ENCODE data around the gene CREB5.

CREB5 gene

DNA sequence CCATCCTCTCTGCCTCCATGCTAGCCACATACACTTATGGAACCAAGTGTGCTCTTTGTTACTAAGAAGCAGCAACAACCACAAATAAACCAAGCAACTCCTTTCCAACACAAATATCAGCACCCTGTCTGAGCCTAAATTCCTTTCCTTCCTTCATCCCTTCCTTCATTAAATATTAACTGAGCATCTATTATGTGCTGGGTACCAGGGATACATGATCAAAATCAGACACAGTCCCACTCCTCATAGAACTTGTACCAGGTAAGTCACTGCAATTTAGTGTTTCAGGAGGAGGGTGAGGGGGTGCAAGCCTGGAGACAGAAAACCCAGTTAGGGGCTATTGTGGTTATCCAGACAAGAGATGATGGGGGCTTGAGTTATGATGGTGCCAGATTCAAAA lies 10.8 kb downstream of the CREB5 start:
- H3K4me1 ChIP-seq (ENCODE audit: control insufficient read depth, insufficient read depth, low read length), result no peaks in the 10 kb centered on the region
- H3K36me3 ChIP-seq (ENCODE audit: control insufficient read depth, insufficient read depth, low read length), result no peaks in the 10 kb centered on the region
- H3K4me3 ChIP-seq (ENCODE audit: low read depth, low read length), result no peak overlapping the region
- no peaks in the 10 kb centered on the region for H3K9me3 ChIP-seq (ENCODE audit: control insufficient read depth, insufficient read depth, low read length)
- H3K9ac ChIP-seq (ENCODE audit: low read depth, low read length), result no peak overlapping the region
- H3K27me3 ChIP-seq (ENCODE audit: control insufficient read depth, insufficient read depth, low read length), result no peaks in the 10 kb centered on the region

DNA sequence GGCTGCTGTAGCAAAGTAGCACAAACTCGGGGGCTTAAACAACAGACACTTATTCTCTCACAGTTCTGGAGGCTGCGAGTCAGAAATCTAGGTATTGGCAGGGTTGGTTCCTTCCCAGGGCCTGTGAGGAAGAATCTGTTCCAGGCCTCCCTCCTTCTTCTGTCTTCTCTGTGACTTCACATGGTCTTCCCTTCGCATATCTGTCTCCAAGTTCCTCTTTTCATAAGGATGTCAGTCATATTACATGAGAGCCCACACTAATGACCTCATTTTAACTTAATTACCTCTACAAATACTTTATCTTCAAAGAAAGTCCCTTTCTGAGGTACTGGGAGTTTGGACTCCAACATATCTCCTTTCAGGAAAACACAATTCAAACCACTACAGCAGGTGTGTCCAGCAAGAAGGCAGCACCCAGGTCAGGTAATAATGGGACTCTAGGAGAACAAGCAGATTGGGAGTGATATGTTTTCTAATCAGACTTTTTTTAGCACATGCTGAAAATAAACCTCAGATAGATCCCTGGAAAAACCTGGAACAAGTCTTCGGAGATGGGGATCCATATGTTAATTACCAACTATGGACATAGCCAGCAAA lies 11.7 kb downstream of the CREB5 start:
- no peaks in the 10 kb centered on the region for H3K27me3 ChIP-seq (ENCODE audit: control insufficient read depth, insufficient read depth, low read length)
- no peak overlapping the region for H3K9ac ChIP-seq (ENCODE audit: low read depth, low read length)

GRCh38 chr7:28425496-28425895 lies 13.2 kb downstream of the CREB5 start:
- no peak overlapping the region for H3K9ac ChIP-seq (ENCODE audit: low read depth, low read length)
- H3K4me1 ChIP-seq (ENCODE audit: control insufficient read depth, insufficient read depth, low read length), result no peaks in the 10 kb centered on the region
- no peaks in the 10 kb centered on the region for H3K36me3 ChIP-seq (ENCODE audit: control insufficient read depth, insufficient read depth, low read length)
- no peak overlapping the region for H3K4me3 ChIP-seq (ENCODE audit: low read depth, low read length)
- no peaks in the 10 kb centered on the region for H3K9me3 ChIP-seq (ENCODE audit: control insufficient read depth, insufficient read depth, low read length)
- H3K27me3 ChIP-seq (ENCODE audit: control insufficient read depth, insufficient read depth, low read length), result no peaks in the 10 kb centered on the region

More for the DNA sequence above, 11.7 kb downstream of the CREB5 start:
- Histone ChIP-seq H3K9me3 (ENCODE audit: control insufficient read depth, insufficient read depth, low read length) (no peaks in the 10 kb centered on the region), H3K36me3 (ENCODE audit: control insufficient read depth, insufficient read depth, low read length) (no peaks in the 10 kb centered on the region), H3K4me3 (ENCODE audit: low read depth, low read length) (no peak overlapping the region), H3K4me1 (ENCODE audit: control insufficient read depth, insufficient read depth, low read length) (no peaks in the 10 kb centered on the region)

- H3K4me1 ChIP-seq (ENCODE audit: control insufficient read depth, insufficient read depth, low read length), result no peaks in the 10 kb centered on the region
- H3K4me3 ChIP-seq (ENCODE audit: low read depth, low read length), result no peak overlapping the region
- no peak overlapping the region for H3K9ac ChIP-seq (ENCODE audit: low read depth, low read length)
- H3K36me3 ChIP-seq (ENCODE audit: control insufficient read depth, insufficient read depth, low read length), result no peaks in the 10 kb centered on the region
- no peaks in the 10 kb centered on the region for H3K9me3 ChIP-seq (ENCODE audit: control insufficient read depth, insufficient read depth, low read length)
- no peaks in the 10 kb centered on the region for H3K27me3 ChIP-seq (ENCODE audit: control insufficient read depth, insufficient read depth, low read length)
Observed at GRCh38 chr7:28427236-28427635, 14.9 kb downstream of the CREB5 start.

DNA sequence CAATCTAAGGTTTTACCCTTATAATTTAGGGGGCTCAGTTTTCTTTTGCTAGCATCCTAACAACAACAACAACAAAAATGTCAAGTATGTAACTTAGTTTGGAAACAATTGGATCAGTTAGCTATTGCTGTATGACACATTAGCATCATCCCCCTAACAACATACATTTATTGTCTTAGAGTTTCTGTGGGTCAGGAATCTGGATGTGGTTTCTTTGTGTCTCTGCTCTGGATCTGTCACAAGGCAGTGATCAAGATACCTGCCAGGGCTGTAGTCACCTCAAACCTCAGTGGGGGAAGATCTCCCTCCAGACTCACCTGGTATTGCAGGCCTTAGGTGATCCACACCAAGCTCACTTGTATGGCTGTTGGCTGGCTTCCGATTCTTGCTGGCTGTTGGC lies 18.3 kb downstream of the CREB5 start:
- Histone ChIP-seq H3K27me3 (ENCODE audit: control insufficient read depth, insufficient read depth, low read length) (no peaks in the 10 kb centered on the region), H3K9me3 (ENCODE audit: control insufficient read depth, insufficient read depth, low read length) (no peaks in the 10 kb centered on the region), H3K9ac (ENCODE audit: low read depth, low read length) (no peak overlapping the region), H3K36me3 (ENCODE audit: control insufficient read depth, insufficient read depth, low read length) (no peaks in the 10 kb centered on the region), H3K4me1 (ENCODE audit: control insufficient read depth, insufficient read depth, low read length) (peaks cover 8% of the 10 kb centered on the region), H3K4me3 (ENCODE audit: low read depth, low read length) (no peak overlapping the region)

- H3K9me3 ChIP-seq (ENCODE audit: control insufficient read depth, insufficient read depth, low read length), result no peaks in the 10 kb centered on the region
- no peak overlapping the region for H3K4me3 ChIP-seq (ENCODE audit: low read depth, low read length)
- no peak overlapping the region for H3K9ac ChIP-seq (ENCODE audit: low read depth, low read length)
- no peaks in the 10 kb centered on the region for H3K36me3 ChIP-seq (ENCODE audit: control insufficient read depth, insufficient read depth, low read length)
- no peaks in the 10 kb centered on the region for H3K27me3 ChIP-seq (ENCODE audit: control insufficient read depth, insufficient read depth, low read length)
- peaks cover 8% of the 10 kb centered on the region for H3K4me1 ChIP-seq (ENCODE audit: control insufficient read depth, insufficient read depth, low read length)
Observed at GRCh38 chr7:28432105-28432504, 19.8 kb downstream of the CREB5 start.

- Histone ChIP-seq H3K4me3 (ENCODE audit: low read depth, low read length) (no peak overlapping the region), H3K27me3 (ENCODE audit: control insufficient read depth, insufficient read depth, low read length) (no peaks in the 10 kb centered on the region), H3K9ac (ENCODE audit: low read depth, low read length) (no peak overlapping the region), H3K36me3 (ENCODE audit: control insufficient read depth, insufficient read depth, low read length) (no peaks in the 10 kb centered on the region), H3K4me1 (ENCODE audit: control insufficient read depth, insufficient read depth, low read length) (peaks cover 11% of the 10 kb centered on the region), H3K9me3 (ENCODE audit: control insufficient read depth, insufficient read depth, low read length) (no peaks in the 10 kb centered on the region)
Observed at GRCh38 chr7:28433039-28433438, 20.7 kb downstream of the CREB5 start.

DNA sequence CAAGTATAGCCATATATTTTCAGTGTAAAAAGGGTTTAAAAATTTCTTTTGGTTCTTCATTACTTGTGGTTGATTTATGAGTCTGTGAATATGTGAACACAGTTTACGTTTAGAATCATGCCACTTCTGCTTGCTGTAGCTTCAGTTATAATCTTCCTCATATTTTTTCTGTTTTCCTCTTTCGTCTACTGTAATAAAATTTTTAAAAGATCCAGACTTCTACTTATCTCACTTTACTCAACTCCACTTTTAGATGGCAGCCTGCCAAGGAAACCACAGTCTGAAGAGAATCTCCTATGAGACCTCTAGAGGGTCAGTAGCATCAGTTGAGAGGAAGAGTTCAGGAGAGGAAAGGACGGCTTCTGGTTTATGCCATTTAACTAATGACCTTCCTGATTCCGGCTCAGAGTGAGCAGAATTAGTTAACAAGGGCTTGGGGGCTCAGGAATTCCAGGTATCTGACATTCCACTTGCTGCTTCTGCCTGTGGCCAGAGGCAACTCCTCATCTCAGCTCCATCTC lies 21.4 kb downstream of the CREB5 start:
- Histone ChIP-seq H3K4me1 (ENCODE audit: control insufficient read depth, insufficient read depth, low read length) (peaks cover 11% of the 10 kb centered on the region), H3K27me3 (ENCODE audit: control insufficient read depth, insufficient read depth, low read length) (no peaks in the 10 kb centered on the region), H3K4me3 (ENCODE audit: low read depth, low read length) (no peak overlapping the region), H3K9me3 (ENCODE audit: control insufficient read depth, insufficient read depth, low read length) (no peaks in the 10 kb centered on the region), H3K36me3 (ENCODE audit: control insufficient read depth, insufficient read depth, low read length) (no peaks in the 10 kb centered on the region), H3K9ac (ENCODE audit: low read depth, low read length) (no peak overlapping the region)

- Histone ChIP-seq H3K4me3 (ENCODE audit: low read depth, low read length) (no peak overlapping the region), H3K4me1 (ENCODE audit: control insufficient read depth, insufficient read depth, low read length) (peaks cover 11% of the 10 kb centered on the region), H3K9me3 (ENCODE audit: control insufficient read depth, insufficient read depth, low read length) (no peaks in the 10 kb centered on the region), H3K36me3 (ENCODE audit: control insufficient read depth, insufficient read depth, low read length) (no peaks in the 10 kb centered on the region), H3K9ac (ENCODE audit: low read depth, low read length) (no peak overlapping the region), H3K27me3 (ENCODE audit: control insufficient read depth, insufficient read depth, low read length) (no peaks in the 10 kb centered on the region)
Observed at GRCh38 chr7:28434510-28434909, 22.2 kb downstream of the CREB5 start.

- Histone ChIP-seq H3K9me3 (ENCODE audit: control insufficient read depth, insufficient read depth, low read length) (no peaks in the 10 kb centered on the region), H3K27me3 (ENCODE audit: control insufficient read depth, insufficient read depth, low read length) (no peaks in the 10 kb centered on the region), H3K9ac (ENCODE audit: low read depth, low read length) (no peak overlapping the region), H3K36me3 (ENCODE audit: control insufficient read depth, insufficient read depth, low read length) (no peaks in the 10 kb centered on the region), H3K4me3 (ENCODE audit: low read depth, low read length) (no peak overlapping the region), H3K4me1 (ENCODE audit: control insufficient read depth, insufficient read depth, low read length) (peaks cover 11% of the 10 kb centered on the region)
Observed at GRCh38 chr7:28435152-28435551, 22.8 kb downstream of the CREB5 start.

- H3K36me3 ChIP-seq (ENCODE audit: control insufficient read depth, insufficient read depth, low read length), result no peaks in the 10 kb centered on the region
Observed at GRCh38 chr7:28435732-28436378, 23.5 kb downstream of the CREB5 start.

GRCh38 chr7:28440055-28440601 lies 27.8 kb downstream of the CREB5 start:
- H3K9ac ChIP-seq (ENCODE audit: low read depth, low read length), result no peak overlapping the region
- H3K4me3 ChIP-seq (ENCODE audit: low read depth, low read length), result no peak overlapping the region
- H3K9me3 ChIP-seq (ENCODE audit: control insufficient read depth, insufficient read depth, low read length), result no peaks in the 10 kb centered on the region
- no peaks in the 10 kb centered on the region for H3K36me3 ChIP-seq (ENCODE audit: control insufficient read depth, insufficient read depth, low read length)
- H3K4me1 ChIP-seq (ENCODE audit: control insufficient read depth, insufficient read depth, low read length), result peaks cover 3% of the 10 kb centered on the region
- H3K27me3 ChIP-seq (ENCODE audit: control insufficient read depth, insufficient read depth, low read length), result no peaks in the 10 kb centered on the region

More at GRCh38 chr7:28435732-28436378, 23.5 kb downstream of the CREB5 start:
- peak overlapping the region; percentile 8 for H3K9ac ChIP-seq (ENCODE audit: low read depth, low read length)
- no peaks in the 10 kb centered on the region for H3K9me3 ChIP-seq (ENCODE audit: control insufficient read depth, insufficient read depth, low read length)
- H3K4me1 ChIP-seq (ENCODE audit: control insufficient read depth, insufficient read depth, low read length), result peaks cover 11% of the 10 kb centered on the region
- H3K4me3 ChIP-seq (ENCODE audit: low read depth, low read length), result no peak overlapping the region
- H3K27me3 ChIP-seq (ENCODE audit: control insufficient read depth, insufficient read depth, low read length), result no peaks in the 10 kb centered on the region

Data from iPS-15b (cell line).